Measurements from ENCODE around the gene MASP1.
"Not testable (repeated sequence)": the region's sequence is repeated elsewhere in the genome, so short reads cannot be mapped to it uniquely, and the experiment has no call there.

The MASP1 gene

GRCh38 chr3:187222801-187223200 lies 68.7 kb downstream of the MASP1 start:
- DNase-seq (ENCODE audit: low spot score) = no peak

- DNase-seq (ENCODE audit: low spot score) = no peak
Observed at GRCh38 chr3:187215460-187215859, 76.1 kb downstream of the MASP1 start.

- DNase-seq (ENCODE audit: low spot score) = no peak
Observed at GRCh38 chr3:187213616-187214015, 77.9 kb downstream of the MASP1 start.

GRCh38 chr3:187212705-187213104 lies 78.8 kb downstream of the MASP1 start:
- peak; percentile 47 for DNase-seq (ENCODE audit: low spot score)

- no peak for DNase-seq (ENCODE audit: low spot score)
Observed at GRCh38 chr3:187212196-187212545, 79.4 kb downstream of the MASP1 start.

- DNase-seq (ENCODE audit: low spot score) = no peak
Observed at GRCh38 chr3:187211532-187212195, 79.9 kb downstream of the MASP1 start.

GRCh38 chr3:187210545-187211327 lies 80.8 kb downstream of the MASP1 start:
- DNase-seq (ENCODE audit: low spot score) = peak; percentile 59

- DNase-seq (ENCODE audit: low spot score) = no peak
Observed at GRCh38 chr3:187210091-187210490, 81.4 kb downstream of the MASP1 start.

- DNase-seq (ENCODE audit: low spot score) = no peak
Observed at GRCh38 chr3:187209491-187209890, 82.0 kb downstream of the MASP1 start.

GRCh38 chr3:187208159-187208558 lies 83.4 kb downstream of the MASP1 start:
- no peak for DNase-seq (ENCODE audit: low spot score)

- no peak for DNase-seq (ENCODE audit: low spot score)
Observed at GRCh38 chr3:187207624-187208023, 83.9 kb downstream of the MASP1 start.

- DNase-seq (ENCODE audit: low spot score) = no peak
Observed at GRCh38 chr3:187207062-187207461, 84.5 kb downstream of the MASP1 start.

GRCh38 chr3:187205683-187206082 lies 85.9 kb downstream of the MASP1 start:
- DNase-seq (ENCODE audit: low spot score) = no peak

GRCh38 chr3:187199463-187200050 lies 92.0 kb downstream of the MASP1 start:
- DNase-seq (ENCODE audit: low spot score) = not testable (repeated sequence)

GRCh38 chr3:187198490-187198889 lies 93.0 kb downstream of the MASP1 start:
- no peak for DNase-seq (ENCODE audit: low spot score)

- peak; percentile 25 for DNase-seq (ENCODE audit: low spot score)
Observed at GRCh38 chr3:187197335-187197649, 94.2 kb downstream of the MASP1 start, which contains the start of gene RTP1. Gene RTP1 (plus strand): TSS chr3:187197486. CDS start chr3:187197516, 30 bp downstream.

GRCh38 chr3:187196573-187197334 lies 94.8 kb downstream of the MASP1 start:
- DNase-seq (ENCODE audit: low spot score) = no peak

- DNase-seq (ENCODE audit: low spot score) = no peak
Observed at GRCh38 chr3:187193181-187193580, 98.4 kb downstream of the MASP1 start.

GRCh38 chr3:187191271-187191670 lies 100.3 kb downstream of the MASP1 start:
- DNase-seq (ENCODE audit: low spot score) = no peak

- DNase-seq (ENCODE audit: low spot score) = no peak
Observed at GRCh38 chr3:187188931-187189330, 102.6 kb downstream of the MASP1 start.

GRCh38 chr3:187186801-187187421 lies 104.6 kb downstream of the MASP1 start:
- DNase-seq (ENCODE audit: low spot score) = no peak

GRCh38 chr3:187186375-187186774 lies 105.2 kb downstream of the MASP1 start:
- no peak for DNase-seq (ENCODE audit: low spot score)

All from cerebellar cortex (tissue), 1 donor.